Hippocampal formation (tissue), 2 donors: ENCODE measurements around the gene USP6NL.

Experiments used
- DNase-seq, 2 donors: peaks; one replicate each; lab custom pipeline; 2025; lab: John Stamatoyannopoulos, UW

Gene USP6NL

DNA sequence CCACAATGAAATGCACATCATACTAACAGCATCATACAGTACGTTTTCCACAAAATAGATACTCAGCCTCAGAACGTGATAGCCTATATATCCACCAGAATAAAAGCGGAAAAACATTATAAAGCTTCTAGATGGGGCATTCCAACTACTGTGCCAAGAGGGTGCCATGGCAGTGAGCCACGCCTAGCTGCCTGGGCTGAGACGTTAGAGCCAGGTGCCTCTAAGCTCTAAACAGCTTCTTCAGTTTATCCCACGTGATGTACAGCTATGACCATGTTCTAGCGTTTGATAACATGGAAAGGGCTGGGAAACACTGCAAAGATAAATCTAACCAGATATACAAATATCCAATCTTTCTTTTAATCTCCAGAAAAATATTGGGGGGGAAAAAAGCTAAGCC, 17.8 kb downstream of the USP6NL start:
- no peak for DNase-seq

DNA sequence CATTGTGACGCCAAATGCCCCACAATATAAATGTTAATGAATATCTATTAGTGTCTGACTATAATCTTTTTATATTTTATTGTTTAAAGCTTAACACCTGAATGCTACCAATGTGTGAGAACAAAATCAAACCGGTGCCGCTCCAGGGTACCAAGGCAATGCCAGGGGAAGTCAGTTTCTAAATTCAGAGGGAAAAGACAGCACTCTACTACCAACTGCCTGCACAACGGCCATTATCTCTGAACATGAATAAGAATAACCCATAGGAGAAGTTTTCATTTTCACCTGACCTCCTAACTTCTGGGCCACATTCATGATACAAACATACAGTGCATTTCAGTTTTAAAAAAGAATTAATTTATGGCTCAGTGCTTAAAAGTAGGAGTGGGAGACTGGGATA, 21.7 kb downstream of the USP6NL start:
- no peak for DNase-seq

DNA sequence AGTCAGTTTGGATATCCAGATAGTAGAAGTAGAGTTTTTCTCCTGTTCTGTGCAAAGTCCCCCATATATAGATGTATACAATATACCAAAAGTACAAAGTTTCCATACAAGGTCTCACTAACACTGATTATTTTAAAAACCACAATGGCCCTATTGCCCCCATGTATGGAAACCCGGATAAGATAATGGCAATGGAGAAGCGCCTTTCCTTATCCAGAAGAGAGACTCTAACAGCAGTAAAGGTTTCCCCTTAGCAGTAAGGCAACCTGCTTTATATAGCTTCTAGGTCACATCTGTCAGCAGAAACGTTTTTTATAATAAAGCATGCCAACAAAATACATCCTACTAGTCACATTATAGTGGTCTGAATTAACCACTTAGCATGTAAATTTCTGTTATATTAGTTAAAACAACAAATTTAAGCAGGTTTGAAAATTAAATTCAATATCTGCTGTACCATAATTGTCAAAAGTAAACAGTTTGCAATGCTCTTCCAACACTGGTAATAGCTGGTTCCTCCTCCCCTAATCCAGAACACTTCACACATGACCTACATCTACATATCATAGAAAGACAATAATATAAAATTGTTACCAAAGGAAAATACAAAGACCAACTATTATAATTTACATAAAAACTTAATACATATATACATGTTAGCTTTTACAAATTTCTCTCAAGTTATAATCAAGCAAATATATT, 22.4 kb downstream of the USP6NL start:
- no peak for DNase-seq

DNA sequence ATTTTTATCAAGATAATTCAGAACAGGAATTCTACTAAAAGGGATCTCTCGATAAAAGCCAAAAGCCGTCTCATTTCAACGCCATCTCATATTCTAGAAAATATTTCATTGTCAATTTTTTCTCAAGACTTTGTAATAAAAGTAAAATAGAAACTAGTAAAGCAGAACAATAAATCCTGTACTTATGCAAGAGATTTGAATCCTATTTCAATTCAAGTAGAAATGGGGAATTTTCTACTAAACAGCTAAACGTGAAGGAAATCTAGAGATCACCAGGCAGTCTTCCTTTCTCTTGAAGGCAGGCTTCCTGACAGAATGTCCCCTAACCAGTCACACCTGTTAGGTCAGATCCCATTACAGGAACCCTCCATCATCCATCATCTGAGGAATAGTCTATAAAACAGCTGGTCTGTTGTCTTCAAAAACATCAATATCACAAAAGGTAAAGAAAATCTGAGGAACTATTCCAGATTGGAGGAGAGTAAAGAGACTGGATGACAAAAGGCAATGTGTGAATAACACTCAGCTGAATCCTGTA, 23.7 kb downstream of the USP6NL start:
- no peak for DNase-seq

DNA sequence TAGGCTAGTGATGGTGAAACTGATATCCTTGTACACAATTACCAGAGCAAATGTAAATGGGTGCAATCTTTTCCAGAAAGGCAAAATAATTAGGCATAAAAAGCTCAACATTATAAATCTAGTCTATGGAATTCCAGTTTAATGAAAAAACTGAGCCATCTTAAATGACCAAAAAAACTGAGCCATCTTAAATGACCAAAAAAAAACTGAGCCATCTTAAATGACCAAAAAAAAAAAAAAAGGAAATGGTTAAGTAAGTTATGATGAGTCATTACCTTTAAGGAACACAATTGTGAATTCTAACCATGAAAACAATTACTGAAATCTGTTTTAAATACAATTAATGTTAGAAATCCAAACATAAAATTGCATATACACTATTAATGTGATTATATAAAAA, 25.3 kb downstream of the USP6NL start:
- DNase-seq = no peak

DNA sequence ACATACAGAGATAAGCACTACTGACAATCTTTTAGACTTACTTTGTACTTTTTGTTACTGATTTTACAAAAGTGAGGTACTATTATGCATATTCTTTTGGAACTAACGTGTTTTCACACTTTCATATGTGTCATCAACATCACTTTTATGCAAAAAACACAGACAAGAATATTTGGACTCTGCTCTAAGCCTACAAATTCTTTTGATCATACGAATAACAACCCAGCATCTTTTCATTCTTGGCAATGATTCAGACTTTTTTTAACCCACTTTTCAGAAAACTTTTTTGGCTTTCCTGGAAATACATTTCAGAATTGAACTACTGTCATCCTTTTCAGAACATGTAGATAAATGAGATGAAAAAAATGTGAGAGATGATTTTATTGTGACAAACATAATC, 30.2 kb downstream of the USP6NL start:
- DNase-seq = no peak

DNA sequence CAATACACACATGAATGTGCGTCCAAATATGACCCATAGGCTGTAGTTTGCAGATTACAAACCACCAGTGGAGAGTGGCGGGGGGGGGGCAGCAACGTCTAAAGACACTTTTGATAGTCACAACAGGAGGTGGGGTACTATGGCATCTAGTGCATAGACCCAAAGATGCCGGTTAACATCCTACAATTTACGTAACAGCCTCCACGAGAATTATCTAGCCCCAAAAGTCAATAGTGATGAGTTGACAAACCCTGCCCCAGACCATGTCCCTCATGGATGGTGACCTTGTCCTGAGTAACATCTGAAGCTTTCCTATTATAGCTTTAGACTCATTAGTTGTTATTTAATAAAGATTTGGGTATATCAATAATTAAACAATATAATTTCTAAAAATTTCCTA, 31.6 kb downstream of the USP6NL start:
- DNase-seq = no peak

DNA sequence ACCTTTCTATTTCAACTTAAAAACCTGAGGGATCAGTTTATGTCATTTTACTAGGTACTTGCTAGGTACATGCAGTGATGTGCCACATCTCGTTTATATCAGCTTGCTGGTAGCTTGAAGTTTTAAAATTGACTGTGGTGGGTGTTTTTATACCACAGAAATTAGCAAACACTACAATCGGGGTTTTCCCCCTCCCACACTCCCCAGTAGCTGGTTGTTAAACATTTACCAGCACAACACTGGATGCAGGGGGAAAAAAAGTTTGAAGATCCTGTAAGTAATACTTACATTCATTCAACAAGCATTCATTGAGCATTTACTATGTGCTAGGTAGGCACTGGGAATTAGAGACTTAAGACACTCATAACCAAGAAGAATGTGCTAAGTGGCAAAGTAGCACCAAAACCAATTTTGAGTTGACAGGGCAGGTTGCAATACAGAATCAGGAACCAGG, 32.6 kb downstream of the USP6NL start:
- DNase-seq = no peak

DNA sequence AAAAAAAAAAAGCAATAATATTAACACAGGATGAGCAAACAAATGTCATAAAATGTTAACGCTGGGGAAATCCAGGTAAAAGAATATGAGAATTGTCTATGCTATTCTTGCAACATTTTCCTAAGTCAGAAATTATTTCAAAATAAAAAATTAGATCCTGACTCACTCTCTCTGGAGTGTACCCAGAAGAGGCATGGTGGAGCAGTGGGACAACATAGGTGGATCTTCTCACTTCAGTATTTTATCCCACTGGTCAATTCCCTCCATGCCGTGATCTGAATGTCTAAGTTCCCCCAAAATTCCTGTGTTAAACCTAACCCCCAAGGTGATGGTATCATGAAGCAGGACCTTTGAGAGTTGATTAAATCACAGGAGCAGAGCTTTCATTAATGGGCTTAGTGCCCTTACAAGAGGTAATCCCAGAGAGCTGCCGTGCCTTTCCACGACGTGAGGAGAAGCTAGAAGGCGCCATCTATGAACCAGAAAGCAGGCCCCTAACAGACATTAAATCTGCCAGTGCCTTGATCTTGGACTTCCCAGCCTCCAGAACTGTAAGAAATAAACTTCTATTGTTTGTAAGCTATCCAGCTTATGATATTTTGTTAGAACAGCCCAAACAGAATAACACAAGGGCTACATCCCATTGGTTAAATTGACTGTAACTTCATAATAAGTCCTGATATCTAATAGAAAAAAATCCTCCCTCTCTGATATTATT, 35.2 kb downstream of the USP6NL start:
- DNase-seq = no peak

DNA sequence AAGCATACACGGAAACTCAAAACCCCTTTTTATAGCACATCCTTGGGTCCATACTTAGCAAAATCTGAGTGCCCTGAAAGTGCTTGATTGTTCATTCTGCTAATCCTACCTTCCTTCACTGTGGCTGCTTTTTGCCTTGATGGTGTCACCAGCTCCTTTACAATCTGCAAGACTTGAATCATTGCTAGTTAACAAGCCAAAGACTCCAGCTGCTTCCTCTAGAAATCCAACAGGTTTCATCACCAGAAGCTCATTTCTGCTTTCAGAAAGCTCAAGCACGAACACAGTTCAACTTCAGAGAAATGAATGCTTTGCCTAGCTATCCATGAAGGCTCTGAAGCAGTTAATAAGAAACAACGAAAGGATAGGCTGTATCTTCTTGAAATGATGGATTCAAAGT, 38.0 kb downstream of the USP6NL start:
- DNase-seq = peak in 1 of 2 donors; percentile 40

DNA sequence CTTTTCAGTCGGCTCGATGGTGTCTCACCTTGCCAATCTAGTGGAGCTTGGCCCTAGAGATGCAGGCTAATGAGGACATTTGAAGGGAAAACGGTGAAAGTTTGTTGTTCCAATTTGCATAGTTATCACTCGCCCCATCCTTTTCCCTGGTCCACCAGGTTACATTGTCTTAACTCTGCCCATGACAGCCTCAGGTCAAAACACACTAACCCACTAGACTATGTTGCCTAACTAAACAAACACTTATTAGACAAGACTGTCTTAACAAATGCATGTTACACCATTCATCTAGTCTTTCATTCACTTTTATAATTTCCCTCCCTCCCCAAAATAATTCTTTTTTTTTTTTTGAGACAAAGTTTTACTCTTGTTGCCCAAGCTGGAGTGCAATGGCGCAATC, 40.7 kb downstream of the USP6NL start:
- DNase-seq = no peak

DNA sequence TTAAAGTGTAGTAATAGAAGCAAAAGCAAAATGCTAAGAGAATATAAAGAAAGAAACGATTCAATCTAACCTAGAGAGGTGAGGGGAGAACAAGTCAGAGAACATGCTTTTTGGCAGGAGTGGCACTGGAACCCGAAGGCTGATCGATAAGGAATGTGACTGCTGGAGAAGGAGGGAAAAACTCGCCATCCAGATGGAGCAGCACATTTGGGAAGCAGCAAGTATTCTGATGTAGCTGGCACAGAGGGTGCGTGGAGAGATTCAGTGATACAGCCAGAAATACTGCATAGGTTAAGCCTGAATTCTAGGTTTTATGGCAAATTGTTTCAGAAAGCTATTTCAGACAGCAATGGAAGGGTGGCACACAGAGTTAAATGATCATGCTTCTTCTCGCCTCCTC, 42.0 kb downstream of the USP6NL start:
- DNase-seq = no peak

DNA sequence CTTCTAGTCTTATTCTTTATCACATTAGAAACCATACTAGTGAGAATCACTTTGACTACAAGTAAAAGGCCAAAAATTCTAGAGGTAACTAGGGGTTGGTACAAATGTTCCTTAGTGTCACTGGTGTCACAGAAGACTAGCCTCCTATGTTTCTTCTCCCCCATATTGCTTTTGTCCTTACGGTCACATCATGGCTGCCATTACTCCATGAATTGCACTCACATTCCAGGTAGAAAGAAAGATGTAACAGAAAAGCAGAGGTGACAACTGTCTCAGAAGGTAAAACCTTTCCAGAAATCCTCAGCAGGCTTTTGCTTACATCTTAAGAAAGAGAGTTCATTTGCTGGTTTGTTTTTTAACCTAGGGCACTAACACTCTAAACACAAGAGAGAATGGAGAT, 42.9 kb downstream of the USP6NL start:
- no peak for DNase-seq

DNA sequence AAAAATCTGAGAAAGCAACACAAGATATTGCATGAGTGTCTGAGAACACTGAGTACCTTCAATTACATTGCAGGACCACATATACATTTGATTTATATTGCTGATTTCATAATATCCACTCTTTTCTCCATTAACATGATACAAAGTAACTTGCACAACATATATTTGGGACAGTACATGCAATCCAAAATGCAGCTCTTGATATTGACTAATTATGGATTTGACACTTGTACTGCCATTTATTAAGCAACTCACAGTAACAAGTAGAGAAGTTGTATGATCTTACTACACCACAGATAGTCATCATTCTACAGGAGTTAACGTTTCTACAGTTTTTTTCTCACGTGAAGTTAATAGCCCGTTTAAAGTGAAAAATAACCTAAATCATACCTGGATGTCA, 46.7 kb downstream of the USP6NL start:
- no peak for DNase-seq

DNA sequence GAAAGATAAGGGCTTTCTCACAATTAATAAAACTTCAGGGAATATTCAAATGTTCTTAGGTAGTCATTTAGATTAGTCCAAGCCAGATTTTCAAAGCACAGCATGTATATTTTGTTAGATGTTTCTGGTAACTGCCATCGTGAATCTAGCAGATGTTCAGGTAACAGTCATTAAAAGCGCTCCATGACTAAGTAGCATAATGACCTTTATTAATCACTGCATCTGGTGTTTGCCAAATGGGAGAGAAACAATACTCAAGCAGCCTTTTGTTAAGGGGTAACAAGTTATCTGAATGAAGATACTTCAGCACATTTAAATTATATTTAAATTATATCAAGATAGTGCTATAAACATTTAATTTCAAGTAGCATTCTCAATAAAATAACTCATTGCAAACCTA, 47.5 kb downstream of the USP6NL start:
- no peak for DNase-seq

DNA sequence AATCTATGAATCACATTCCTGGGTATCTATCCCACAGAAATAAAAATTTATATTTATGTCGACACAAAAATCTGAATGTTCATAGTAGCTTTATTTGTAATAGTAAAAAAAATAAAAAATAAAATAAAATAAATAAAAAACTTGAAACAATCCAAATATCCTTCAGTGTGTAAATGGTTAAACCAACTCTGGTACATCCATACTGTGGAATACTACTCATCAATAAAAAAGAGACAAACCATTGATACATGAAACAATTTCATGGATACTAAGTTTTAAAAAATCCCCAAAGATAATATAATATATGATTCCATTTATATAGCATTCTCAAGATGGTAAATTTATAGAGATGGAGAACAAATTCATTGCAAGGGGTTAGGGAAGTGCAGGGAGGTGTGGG, 48.6 kb downstream of the USP6NL start:
- DNase-seq = no peak

DNA sequence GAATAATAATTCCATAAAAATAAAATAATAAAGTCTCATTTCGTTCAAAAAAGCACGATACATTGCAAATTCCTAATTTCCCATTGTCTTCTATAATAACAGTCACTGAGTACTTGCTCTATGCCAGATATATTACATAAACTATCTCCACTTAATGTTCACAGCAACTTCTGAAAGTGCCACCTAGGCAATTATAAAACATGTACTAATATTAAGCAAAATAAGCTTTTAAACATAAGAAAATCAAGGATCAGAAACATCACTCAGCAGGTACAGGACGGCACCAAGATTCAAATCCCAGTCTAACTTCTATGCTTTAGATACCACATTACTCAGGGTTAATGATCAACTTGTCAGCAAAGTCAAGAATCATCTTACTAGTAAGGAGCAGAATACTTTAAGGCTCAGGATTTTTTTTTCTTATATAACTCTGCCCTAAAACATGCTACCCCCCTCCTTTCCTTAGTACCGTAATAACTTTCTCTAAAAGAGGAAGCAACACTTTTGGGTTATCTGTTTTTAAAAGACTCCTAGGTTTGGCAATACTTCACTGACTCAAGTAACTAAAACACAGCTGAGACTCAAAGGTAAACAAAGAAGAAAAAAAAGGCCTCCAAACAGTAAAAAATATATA, 51.3 kb downstream of the USP6NL start:
- DNase-seq = no peak

DNA sequence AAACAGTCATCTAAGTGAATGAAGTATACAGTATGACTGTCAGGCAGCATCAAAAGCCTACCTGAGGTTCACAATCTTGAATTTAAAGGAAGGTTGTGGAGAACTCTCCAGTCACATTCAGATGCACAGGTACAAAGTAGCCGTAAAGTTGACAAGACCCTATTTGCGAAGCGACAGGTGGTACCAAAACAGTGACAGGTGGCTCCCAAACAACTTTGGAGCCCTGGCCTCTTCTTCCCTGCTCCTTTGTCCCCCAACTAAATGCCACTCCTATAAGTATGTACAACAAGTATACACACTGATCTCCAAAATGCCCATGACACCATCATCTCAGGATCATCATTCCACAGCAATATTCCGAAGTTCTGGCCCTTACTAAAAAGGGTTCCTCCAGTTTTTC, 53.5 kb downstream of the USP6NL start:
- DNase-seq = no peak

DNA sequence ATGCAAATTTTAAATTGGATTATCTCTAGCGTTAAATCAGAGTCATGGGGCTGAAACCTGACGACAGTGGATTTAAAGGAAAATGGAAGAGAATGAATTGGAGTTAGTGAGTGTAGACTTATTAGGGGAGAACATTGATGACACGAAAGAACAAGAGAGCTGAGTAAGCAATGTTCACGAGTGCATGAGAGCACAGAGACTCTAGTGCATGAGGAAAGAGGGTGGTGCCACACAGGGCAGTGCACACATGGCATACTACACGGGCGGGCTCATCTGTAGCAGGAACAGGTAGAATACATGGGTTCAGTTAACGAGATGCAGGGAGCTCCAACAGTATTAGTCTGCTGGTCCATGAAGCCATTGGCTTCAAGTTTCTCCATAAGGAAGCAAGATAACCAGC, 53.9 kb downstream of the USP6NL start:
- DNase-seq = no peak

DNA sequence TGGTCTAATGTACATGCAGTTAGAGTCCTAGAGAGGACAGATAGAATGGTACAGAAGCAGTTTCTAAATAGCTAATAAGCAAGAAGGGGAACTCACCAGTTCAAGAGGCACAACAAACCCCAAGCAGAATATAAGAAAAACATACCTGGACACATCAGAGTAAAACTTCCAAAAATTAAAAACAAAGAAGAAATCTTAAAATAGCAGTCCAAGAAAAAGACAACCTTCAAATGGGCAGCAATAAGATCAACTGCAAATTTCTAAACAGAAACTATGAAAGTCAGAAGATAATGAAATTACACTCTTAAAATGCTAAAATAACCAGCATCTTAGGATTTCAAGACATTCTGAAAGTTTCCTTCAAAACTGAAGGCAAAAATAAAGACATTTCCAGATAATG, 55.9 kb downstream of the USP6NL start:
- no peak for DNase-seq

DNA sequence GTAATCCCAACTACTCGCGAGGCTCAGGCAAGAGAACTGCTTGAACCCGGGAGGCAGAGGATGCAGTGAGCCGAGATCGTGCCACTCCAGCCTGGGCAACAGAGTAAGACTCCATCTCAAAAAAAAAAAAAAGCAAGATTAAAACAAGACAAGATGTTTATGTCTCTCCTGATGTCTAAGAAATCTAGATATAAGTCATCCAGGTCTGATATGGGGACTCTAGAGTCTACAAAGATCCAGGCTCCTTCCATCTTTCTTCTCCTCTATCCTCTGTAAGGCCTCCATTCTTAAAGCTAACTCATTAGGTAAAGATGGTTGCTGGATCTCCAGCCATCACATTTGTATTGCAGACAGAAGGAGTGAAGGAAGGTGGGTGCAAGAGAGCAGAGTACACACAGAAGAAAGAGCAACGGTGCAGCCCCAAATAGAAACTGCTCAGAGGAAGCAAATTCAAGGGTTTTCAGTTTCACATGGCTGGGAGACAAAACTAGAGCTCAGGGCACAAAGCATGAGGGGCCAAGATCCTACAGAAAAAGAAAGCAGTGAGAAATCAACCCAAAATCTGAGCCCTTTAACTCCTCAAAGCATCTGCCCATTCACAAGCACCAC, 57.6 kb downstream of the USP6NL start:
- no peak for DNase-seq

DNA sequence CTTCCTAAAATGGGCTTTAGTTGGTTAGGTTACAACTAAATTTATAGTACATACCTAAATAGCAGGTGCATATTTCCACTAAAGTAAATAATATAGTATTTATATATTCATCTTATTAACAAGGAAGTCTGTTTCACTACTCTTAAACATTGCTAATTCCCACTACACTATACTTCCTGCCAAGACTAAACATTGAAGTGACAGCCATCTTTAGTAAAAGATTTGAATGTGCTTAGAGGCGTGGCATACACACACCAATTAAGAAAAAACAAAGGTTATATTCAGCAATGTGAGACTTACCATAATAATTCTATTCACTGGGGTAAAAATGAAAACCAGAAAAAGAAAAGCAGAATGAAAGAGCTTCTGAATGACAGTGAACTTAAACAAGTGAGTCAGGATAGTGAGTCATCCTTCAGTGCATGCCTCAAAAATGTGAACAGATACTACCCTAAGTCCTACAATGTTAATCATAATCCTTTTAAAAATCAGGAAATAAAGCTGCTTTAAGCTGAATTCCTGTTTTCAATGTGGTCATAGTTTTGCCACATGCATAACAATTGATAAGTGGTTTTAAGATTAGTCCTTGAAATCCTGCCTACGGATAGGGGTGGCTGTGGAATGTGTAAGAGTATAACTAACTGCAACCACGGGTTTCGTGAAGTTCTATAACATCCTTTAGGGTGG, 59.4 kb downstream of the USP6NL start:
- DNase-seq = no peak
